Activated CD4-positive, alpha-beta T cell treated with anti-CD3 and anti-CD28 coated beads, Interleukin-2, amount 50 U/mL, for 1 hour (primary cell): ENCODE results near the gene KITLG.
"Not testable (repeated sequence)": the region's sequence is repeated elsewhere in the genome, so short reads cannot be mapped to it uniquely, and the experiment has no call there.

ENCODE experiments used
- DNase-seq: peaks from one replicate; pipeline ENCODE4 v3.0.0-alpha.2; 2020

KITLG gene

DNA sequence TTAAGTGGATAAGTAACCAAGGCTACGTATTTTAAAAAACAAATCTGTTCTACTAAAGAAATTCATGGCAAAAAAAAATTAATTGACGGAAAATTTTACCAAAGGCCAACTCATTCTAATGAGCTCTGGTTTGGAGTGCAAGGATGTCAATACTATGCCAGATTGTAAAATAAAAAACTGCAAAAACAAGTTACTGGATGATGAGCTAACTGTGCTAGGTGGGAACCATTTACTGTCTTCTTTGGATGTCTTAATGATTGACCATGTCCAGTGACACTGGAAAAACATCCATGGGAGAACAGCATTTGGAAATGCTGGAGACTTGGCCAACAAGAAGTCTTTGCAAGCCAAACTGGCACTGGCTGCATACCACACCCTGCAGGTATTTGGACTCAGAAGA, 41.6 kb downstream of the KITLG start:
- DNase-seq = no peak

DNA sequence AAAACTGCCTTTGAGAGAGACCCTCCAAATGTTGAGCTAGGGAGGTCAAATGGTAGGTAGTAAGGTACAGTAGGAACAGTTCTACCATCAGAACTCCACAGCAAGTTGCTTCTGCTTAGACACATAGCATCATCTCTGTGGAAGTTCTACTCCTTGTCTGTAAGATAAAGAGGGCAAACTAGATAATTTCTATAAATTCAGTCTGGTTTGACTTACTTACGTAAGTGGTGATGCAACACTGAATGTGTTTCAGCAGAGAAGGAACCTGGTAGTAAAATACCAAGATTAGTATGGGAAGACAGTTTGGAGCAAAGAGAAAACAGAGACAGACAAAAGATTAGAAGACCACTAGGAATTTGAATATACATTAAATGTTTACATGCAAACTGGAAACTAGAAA, 42.0 kb downstream of the KITLG start:
- DNase-seq = no peak

DNA sequence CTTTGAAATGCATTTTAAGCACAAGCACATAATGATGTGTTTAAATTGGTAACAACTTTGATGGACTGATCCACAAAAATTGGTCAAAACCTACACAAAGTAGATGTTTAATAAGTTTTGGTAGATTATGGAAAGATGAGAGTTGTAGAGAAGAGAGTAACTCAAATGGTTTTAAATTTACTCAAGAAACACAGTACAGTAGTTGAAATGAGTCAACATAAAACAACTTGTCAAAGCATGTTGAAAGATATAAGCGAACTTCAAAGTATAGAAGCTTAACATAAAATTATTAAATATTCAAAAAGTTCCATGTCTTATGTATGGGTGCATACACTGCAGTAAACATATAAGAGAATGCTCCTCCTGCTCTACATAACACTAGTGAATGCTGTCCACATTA, 49.4 kb downstream of the KITLG start:
- DNase-seq = no peak

DNA sequence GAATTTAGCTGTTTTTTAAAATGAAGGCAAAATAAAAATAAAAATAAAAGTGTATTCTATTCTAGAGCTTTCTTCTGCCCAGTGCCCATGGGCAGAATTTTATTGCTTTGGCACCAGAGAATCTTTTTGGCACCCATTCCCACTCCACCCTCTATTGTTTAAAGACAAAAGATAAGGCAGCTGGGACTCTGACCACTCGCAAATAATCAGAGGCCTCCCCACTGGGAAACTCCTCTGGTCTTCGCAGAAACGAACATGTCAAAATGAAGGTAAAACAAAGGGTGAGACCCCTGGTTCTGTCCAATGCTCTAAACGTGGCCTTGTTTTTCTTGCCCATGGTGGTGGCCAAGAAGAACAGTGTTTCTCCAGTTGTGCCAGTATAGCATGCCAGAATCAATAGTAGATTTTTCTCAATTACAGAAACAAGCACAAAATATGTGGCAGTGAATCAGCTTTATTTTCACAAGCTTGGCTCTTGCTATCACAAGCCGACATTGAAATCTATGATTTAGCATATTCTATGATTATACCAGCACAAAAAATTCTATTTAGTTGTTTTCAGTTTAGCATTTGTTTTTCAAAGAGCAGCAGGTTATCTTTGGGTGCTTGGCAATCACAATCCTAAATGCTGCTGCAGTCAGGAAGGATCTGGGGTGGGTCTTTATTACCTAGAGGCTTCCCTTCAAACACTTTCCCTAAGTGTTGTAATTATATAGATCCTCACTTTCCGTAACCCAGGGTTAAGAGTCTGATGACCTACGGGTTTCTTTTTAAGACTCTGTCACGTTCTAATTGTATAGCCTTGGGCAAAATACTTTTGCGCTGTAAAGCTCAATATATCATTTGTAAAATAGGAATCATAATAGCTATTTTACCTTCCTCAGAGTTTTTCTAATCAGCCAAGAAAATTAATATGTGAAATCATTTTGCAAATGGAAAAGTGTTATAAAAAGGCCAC, 50.5 kb downstream of the KITLG start:
- no peak for DNase-seq

DNA sequence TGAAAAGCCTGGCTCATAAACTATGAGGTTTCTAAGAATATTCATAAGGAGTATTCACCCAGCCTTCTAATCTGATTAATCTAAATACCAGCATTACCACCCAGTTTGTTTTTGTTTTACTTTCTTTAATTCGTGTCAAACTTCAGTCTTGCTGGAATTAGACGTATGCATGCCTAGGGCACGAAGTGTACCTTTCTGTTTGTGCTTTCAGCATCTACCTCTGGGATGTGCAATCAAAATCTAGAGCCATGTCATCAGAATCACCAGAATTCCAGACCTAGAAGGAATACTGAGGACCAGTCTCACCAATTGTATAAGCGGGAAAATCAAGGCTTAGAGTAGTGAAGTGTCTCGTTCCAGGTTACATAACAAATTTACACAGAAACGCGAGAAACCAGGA, 57.3 kb downstream of the KITLG start:
- no peak for DNase-seq

DNA sequence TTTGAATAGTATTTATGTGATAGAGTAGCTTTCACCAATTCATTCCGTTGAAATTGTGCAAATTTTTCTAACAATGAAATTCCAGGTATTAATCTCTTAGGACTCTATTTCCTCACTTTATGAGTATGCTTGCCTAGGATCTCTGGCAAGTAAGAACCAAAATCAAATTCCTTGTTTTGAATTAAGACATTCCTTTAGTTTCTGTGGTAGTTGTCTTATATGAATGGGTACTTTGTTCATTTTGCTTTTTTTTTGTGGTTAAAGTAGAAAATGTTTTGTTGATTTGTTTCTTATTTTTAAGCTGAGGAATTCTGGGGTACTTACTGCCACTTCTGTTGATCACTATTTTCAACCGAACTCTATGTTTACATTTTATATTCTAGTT, 59.8 kb downstream of the KITLG start:
- DNase-seq = no peak

DNA sequence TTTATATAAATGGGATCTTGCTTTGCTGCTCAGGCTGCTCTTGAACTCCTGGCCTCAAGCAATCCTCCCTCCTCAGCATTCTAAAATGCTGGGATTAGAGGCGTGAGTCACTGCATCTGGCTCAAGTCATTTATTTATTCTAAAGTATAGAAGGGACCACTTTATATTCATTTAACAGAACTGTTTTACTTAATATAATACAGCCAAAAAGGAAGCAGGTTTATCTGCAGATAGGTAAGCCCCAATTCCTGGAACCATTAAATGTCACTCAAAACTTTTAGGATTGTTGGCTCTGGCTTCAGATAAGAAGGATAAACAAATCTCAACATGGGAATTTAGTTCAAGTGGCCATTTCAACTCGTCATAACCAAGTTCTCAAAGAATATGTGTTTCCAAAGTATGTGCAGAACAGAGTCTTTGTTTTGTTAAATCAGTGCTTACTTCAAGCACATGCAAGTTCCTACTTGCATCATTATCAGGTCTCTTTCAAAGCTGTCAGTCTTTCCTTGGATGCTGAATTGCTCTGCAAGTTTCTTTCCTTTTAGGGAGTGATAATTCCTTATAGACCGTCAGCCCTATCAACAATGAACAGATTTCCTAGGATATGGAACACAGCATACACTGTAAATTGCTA, 60.4 kb downstream of the KITLG start:
- DNase-seq = no peak

DNA sequence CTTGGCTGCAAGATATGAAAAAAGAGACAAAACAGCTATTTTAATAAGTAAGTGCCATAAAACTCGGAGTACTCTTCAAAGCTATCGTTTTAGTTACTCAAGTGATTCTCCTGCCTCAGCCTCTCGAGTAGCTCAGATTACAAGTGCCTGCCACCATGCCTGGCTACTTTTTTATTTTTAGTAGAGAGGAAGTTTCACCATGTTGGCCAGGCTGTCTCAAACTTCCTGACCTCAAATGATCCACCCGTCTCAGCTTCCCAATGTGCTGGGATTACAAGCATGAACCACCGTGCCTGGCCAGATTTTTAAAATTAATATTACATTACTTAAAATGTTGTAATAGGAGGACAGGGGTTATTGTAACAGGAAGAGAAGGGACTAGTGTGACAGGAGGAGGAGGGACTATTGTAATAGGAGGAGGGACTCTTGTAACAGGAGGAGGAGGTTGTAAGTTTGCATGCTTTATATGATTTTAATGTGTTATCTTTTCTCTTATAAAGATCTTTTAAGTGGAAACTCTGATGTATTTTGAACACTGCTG, 61.3 kb downstream of the KITLG start:
- DNase-seq = no peak

DNA sequence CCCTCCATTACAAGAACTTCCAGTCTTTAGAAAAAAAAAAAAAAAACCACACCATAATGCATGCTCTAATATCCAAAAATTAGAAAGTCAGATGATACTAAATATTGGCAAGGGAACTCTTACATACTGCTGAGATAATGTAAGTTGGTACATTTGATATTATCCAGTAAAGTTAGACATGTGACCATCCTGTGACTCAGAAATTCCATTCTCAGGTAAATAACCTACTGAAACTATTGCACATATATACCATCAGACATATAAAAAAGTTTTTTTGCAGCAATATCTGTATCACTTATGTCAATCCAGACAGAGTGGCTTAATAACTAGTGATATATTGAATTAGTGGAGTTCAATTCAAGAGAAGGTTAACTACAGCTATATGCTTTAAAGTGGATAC, 63.5 kb downstream of the KITLG start:
- DNase-seq = no peak

DNA sequence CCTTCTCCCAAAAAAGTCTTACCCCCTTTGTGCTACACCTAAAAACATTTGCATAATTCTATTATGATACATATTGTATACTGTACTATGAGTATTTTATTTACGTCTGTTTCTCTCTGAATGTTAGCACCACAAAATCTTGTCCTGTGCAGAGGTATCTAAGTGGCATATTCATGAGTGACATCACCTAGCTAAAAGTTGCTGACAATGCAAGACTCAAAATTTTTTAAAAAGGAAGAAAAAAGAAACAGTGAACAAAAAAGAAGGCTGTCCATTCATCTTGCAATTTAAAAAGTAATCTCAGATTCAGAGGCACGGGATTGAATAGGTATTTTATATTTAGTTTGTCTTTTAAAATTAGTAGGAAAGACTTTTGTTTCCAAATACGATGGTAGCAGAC, 69.4 kb downstream of the KITLG start:
- no peak for DNase-seq

DNA sequence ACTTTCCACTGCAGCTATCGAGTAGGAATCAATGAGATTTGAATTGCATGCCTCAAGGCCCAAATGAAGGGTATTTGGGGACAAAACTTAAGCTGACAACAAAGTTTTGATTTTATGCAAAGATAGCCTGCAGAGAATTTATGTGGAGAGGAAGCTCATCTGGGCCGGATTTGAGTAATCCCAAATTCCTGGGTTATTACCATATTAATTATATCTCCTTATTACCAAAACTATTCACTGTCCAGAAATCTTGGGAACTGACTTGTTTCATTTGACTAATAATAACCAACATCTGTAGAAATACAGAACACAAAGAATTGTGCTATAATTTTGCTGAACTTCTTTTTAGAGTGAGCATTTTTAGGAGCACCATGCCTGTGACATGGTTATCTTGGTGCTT, 70.4 kb downstream of the KITLG start:
- no peak for DNase-seq

DNA sequence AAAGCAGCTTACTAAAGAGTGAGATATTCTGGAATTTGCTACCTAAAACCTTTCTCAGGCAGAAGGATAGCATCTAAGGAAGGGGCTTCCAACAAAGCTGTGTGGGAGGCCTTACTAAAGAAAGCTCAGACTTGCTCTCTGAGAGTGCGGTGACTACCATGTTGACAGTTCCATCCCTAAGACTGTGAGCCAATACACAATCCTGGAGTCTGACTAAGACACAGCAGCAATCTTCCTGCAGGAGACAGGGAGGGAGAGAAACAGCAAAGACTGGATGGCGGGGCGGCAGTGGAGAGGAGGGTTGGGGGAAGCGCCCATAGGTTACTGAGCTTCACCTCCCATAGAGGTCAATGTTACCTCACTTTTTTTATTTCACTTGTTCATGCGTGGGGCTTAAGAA, 70.9 kb downstream of the KITLG start:
- DNase-seq = no peak

DNA sequence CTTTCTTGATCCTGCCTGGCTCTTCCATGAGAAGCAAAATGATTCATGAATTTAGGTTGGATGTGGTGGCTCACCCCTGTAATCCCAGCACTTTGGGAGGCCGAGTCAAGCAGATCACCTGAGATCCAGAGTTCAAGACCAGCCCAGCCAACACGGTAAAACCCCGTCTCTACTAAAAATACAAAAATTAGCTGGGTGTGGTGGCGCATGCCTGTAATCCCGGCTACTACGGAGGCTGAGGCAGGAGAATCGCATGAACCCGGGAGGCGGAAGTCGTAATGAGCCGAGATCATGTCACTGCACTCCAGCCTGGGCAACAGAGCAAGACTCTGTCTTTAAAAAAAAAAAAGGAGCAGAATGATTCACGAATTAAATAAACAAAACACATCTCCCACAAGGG, 72.4 kb downstream of the KITLG start:
- DNase-seq = not testable (repeated sequence)

DNA sequence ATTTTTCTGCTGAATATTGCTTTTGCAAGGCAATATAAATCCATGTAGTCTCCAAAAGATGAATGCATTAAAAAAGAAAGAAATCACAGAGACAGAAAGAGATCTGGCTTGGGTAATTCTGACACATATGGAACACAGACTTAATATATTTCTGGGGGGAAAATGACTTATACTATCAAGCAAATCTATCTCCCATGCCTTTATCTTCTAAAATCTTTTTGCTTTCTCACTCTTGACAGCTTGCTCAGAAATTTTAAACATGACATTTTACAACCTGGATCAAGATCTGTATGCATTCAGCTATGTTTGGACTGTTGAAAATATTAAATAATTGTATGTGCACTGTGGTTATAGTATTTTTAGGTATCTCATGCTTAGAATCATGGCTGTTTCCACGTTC, 73.0 kb downstream of the KITLG start:
- DNase-seq = no peak

DNA sequence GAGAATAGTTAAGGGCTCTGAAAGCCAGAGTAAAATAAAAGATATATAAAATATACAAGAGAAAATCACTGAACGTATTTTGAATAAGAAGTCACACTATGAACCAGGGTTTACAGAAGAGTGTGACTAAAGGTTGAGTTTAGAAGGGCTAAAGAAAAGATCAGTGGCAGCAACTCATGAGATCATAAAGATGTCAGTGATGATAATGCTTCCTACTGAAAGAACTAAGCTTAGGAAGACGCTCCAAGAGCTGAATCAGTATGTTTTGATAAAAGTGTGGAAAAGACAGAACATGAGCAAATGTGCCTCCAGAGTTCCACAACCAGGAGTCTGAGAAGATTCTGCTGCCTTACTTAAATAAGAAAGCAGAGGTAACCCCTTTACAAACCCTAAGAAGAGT, 74.6 kb downstream of the KITLG start:
- DNase-seq = no peak

DNA sequence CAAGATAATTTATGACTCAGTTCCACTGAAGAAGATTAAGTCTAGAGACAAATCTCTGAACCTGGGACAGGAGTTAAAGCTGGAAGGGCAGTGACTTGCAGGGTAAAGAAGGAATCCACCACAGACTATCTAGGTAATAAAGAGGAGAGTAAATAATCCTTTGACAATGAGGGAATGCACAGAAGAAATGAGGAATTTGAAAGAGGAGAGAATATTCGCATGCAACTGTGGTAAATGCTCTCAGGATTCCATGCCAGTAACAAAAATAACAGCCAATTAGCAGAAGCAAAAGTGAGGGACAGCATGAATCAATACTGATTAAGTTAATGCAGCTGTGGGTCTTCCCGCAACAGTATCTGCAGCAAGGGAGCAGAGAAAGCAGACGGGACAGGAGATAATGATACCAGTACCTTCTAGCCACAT, 77.0 kb downstream of the KITLG start:
- DNase-seq = no peak

DNA sequence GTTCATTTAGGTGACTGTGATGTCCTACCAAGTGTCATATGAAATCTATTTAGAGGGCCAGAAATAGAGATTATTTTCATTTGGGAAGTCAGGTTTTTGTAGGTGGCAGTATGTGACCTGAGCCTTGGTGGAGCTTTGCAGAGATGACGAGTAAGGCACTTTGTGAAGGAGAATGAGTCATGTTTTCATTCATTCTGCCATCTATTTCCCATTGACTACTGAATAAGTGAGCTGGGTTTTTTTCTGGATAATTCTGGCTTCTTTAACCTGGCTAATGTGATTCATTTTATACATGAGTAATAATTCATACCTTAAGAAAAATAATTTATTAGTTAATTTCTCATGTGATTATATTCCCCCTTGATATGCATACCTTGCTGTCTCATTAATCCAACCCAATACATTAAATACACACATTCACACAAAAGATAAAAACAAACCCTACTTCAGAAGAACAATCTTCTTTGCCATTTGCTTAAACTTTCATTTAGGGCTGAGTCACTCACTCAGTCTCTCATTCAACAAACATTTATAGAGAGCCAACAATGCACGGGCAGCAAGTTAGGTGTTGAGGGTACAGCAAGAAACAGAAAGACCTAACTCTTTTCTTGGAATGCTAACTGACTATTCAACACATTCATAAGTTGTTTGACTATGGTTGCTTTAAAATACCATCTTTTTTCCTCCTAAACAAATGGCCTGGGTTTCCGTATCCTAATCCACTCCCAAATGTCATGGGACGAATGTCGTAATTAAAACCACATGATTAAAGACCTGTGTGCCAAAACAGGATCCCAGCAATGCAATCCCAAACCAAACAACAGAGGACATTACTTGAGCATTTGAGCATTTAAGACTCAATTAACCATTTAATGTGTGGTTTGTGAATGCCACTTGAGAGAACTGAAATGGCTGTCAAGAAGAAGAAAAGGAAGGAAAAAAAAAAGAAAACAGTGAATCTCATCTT, 78.0 kb downstream of the KITLG start:
- DNase-seq = no peak

DNA sequence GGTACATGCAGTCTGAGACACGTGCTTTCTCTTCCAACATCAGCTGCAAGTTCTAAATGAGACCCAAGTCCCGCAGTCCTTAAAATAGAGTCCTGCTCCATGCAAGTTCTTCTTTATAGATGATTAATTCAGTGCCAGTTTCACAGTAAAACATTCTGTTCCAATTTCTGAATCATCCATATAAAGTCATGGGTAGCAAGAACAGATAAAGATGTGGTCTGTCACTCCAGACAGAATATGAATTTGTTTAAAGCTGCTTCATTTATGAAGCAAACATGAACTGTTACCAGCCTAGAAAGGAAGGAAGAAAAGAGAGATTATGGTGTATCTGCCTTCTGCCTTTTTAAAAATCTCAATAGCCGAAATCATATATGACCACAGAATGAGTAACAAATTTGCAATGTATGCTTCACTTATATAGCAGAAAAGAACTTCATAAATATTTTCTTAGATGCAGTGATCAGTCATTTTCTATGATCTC, 83.3 kb downstream of the KITLG start:
- DNase-seq = no peak

DNA sequence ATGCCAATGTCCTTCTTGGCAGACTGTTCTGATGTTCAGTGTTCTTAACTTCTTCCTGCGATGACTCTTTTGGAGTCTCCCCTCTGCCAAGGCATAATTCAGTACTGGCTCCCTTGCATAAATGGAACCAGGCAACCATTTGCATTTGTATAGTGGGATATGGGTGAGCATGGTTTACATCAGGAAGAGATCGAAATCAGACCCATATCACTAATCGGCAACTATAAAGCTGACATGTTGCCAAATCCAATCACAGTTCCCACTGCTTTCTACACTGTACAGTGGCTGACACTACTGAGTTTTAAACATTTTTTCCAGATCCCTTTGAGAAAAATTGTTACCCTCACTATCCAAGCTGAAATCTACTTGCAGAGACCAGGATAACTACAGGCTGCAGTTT, 83.8 kb downstream of the KITLG start:
- DNase-seq = no peak

DNA sequence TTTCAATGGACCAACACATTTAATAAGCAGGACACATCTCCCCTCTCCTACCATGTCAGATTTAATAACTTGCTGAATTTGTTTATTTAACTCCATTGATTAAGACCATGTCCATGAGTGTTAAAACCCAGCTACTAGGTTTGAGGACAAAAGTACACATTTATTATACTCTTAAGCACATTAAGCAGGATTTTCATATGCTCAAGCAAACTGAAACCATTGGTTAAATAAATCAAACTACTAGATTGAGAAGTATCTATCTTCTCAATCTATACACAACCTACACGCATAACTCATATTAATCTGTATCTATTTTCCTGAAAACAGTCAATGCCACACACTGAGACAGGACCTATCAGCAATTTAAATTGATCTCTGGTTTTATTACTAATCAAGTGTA, 85.2 kb downstream of the KITLG start:
- no peak for DNase-seq

DNA sequence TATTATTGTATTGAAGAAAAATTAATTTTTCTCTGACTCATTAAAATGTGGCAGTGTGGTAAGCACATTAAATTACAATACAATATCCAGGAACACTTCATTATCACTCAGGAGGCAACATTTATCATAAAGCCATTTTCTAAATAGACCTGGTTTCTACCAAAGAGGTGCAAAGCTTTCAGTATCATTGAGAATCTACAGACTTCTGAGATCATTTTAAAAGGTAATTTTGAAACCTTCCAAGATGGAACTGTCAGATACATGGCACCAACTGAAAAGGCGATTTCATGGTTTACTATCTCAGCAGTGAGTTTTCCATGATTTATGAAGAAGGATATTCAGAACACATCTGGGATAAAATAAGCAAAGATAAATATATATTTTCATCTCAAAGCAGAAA, 85.8 kb downstream of the KITLG start:
- DNase-seq = no peak

DNA sequence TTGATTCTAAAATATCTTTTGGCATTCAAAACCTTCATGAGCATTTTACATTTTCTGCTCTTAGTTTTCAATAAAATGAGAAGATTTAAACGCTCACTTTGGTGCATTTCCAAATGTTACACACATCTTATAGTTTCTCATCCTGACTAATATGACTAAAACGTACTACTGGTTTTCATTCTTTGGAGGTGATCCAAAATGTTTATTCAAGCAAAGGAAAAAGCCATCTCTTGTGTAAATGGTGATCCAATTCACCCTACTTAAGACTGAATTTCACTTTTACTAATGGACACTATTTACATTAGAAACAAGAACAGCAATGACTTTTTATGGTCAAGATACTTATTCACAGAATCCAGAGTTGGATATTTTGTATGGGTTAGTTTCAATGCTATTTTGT, 86.6 kb downstream of the KITLG start:
- no peak for DNase-seq

DNA sequence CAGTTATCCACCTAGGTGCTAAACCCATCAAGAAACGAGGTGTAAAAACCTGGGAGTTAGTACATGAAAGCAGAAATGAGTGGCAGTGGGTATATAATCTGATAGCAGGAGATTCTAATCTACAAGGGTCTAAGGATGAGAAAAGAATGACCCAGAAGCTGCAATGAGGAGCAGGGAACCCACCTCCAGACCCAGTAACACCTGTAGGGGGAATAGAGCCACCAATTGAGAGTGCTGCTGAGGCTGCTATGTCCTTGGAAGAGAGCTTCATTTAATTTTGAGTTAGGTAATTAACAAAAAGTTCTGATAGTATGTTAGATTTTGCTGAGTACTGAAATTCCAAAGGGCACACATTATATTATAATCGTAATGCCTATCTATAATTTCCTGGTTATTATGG, 89.8 kb downstream of the KITLG start:
- DNase-seq = no peak
